Measurements from ENCODE around the gene MCM7. TPM values are rescaled to one million over a fixed set of nuclear protein-coding genes. Genes with fewer than 3 reads are reported as not detected.
A peak's percentile ranks its signal among the peaks of the same experiment; 100 is the strongest.

The MCM7 gene
- total and polyA plus RNA-seq, 2 of the 13 experiments (the other 11 are each of a cell fraction or from before 2014, with no cell fraction given) = 84.5 to 214 TPM

- ATAC-seq (peak; percentile 30), FAIRE-seq (no peak), DNase-seq (ENCODE audit: low spot score) (no peak)
- intact Hi-C loops (cut with micrococcal nuclease; ENCODE audit: unreplicated experiment) = no loop called here
- TF ChIP-seq RBM22 (optimal IDR thresholded peaks at IDR 0.05; ENCODE audit: low read length) (peak; percentile 87), RBFOX2 (IDR thresholded peaks at IDR 0.05; ENCODE audit: low read depth, low read length) (0 out of 2 replicates have a peak, but pooled peaks have one; percentile 16), FOXO4 (CRISPR knock-in tag; conservative IDR thresholded peaks at IDR 0.05) (0 out of 2 replicates have a peak, but pooled peaks have one; percentile 46), POLR2G (IDR thresholded peaks at IDR 0.05; ENCODE audit: low read depth, low read length) (peak; percentile 48; the same call in 1 of the 2 replicates), RNF2 (conservative IDR thresholded peaks at IDR 0.05; ENCODE audit: low read depth) (no peak), ZNF180 (CRISPR knock-in tag; IDR thresholded peaks at IDR 0.05; ENCODE audit: borderline replicate concordance, low read depth) (no peak), ZFP90 (CRISPR knock-in tag; IDR thresholded peaks at IDR 0.05; ENCODE audit: borderline replicate concordance) (no peak), MIXL1 (CRISPR knock-in tag; IDR thresholded peaks at IDR 0.05) (no peak), ZNF263 (CRISPR knock-in tag; IDR thresholded peaks at IDR 0.05) (0 out of 2 replicates have a peak, but pooled peaks have one; percentile 51), MAFG (CRISPR knock-in tag; IDR thresholded peaks at IDR 0.05) (no peak), ETS1 (CRISPR knock-in tag; IDR thresholded peaks at IDR 0.05) (no peak), ZBED4 (CRISPR knock-in tag; IDR thresholded peaks at IDR 0.05; ENCODE audit: borderline replicate concordance) (no peak), HNF4A (CRISPR knock-in tag; IDR thresholded peaks at IDR 0.05) (no peak), MEIS1 (CRISPR knock-in tag; IDR thresholded peaks at IDR 0.05; ENCODE audit: borderline replicate concordance) (no peak), CREB1 (IDR thresholded peaks at IDR 0.05) (no peak), CREB1 (CRISPR knock-in tag; IDR thresholded peaks at IDR 0.05) (no peak), STAG1 (CRISPR knock-in tag; IDR thresholded peaks at IDR 0.05) (peak; percentile 32)
- no peak overlapping the region for H2AFZ ChIP-seq (ENCODE audit: low read length)
- H4K20me1 ChIP-seq (ENCODE audit: insufficient read depth, low read length) = no peaks in the 10 kb centered on the region; the same call in 1 of the 2 replicates
- 93% methylated on average over 6 of the region's 7 CpGs for WGBS (ENCODE audit: low lambda C conversion rate)
- in situ Hi-C loops (cut with HindIII; ENCODE audit: extremely low pct_ligation_motif_present, low pct_unique_long_range_greater_than_20kb) = no loop called here
- H3K36me3 ChIP-seq (replicated peaks in 1 of 2; ENCODE audit: control insufficient read depth in 1 of 2, insufficient read depth in 2 of 2, low read length in 2 of 2) = peaks cover 17 to 41% of the 10 kb centered on the region in 2 experiments
- CTCF ChIA-PET (ENCODE audit: low intra/inter-chr PET ratio, low total read pairs) = no interaction called here
- H3K9ac ChIP-seq (ENCODE audit: insufficient read depth, low read depth, low read length) = no peak overlapping the region
- no peak overlapping the region for H3K4me3 ChIP-seq (replicated peaks in 1 of 3; ENCODE audit: insufficient read depth in 1 of 3, low read depth in 2 of 3, low read length in 3 of 3)
- peaks cover 14% of the 10 kb centered on the region for H3K4me1 ChIP-seq (ENCODE audit: insufficient read depth, low read length)
- no peaks in the 10 kb centered on the region for H3K79me2 ChIP-seq (ENCODE audit: insufficient read depth, low read length)
- no peak overlapping the region for H3K27ac ChIP-seq (ENCODE audit: extremely low read length, insufficient read depth, low read length)
- H3K9me3 ChIP-seq (ENCODE audit: low read length) = no peaks in the 10 kb centered on the region
- H3K4me2 ChIP-seq (ENCODE audit: low read depth, low read length) = no peak overlapping the region
- no peaks in the 10 kb centered on the region for H3K27me3 ChIP-seq (ENCODE audit: control insufficient read depth in 1 of 2, insufficient read depth in 2 of 2, low read length in 2 of 2)
- POLR2A ChIA-PET = interaction anchor here (1.3 to 1.9 kb wide), 2 partner anchors 11 to 12 kb away, joined by 3 to 10 read pairs; no protein-coding TSS in a partner anchor
- BruUV-seq (replicated peaks) = no TSS peak
Measured at GRCh38 chr7:100066953-100067352, 34.2 kb downstream of the MCM7 start.

Data from HepG2 (cell line).